H1 (cell line): ENCODE results near the gene ACSF2. TPM values are rescaled to one million over a fixed set of nuclear protein-coding genes. Genes with fewer than 3 reads are reported as not detected.

Source experiments
- BRCA1 ChIP-seq: IDR thresholded peaks from 2 replicates; pipeline ENCODE4 v1.6.1; 2012; ENCODE audit warnings: low read depth, low read length, improper control_type of control experiment
- FOSL1 ChIP-seq: IDR thresholded peaks from 2 replicates; pipeline ENCODE4 v1.6.1; 2011; ENCODE audit warnings: mild to moderate bottlenecking, low read depth, low read length, moderate library complexity; ENCODE audit not compliant: insufficient read depth
- HDAC6 ChIP-seq: IDR thresholded peaks from one replicate; pipeline ENCODE4 v1.7.1; 2012; ENCODE audit warnings: low read depth, mild to moderate bottlenecking, inconsistent platforms, low read length, moderate library complexity
- KDM4A ChIP-seq: IDR thresholded peaks from one replicate; pipeline ENCODE4 v1.7.1; 2012; ENCODE audit warnings: low read depth, mild to moderate bottlenecking, moderate library complexity, low read length, inconsistent platforms; ENCODE audit not compliant: severe bottlenecking
- RAD21 ChIP-seq, 2 experiments: IDR thresholded peaks in 1 of 2; conservative IDR thresholded peaks in 1 of 2; 2 replicates each; pipeline ENCODE4 v1.6.1; 2011; ENCODE audit warnings: low read depth in 2 of 2, low read length in 2 of 2, improper control_type of control experiment in 1 of 2, inconsistent platforms in 1 of 2, mild to moderate bottlenecking in 1 of 2, moderate library complexity in 1 of 2
- RFX5 ChIP-seq: IDR thresholded peaks from 2 replicates; pipeline ENCODE4 v1.6.1; 2011; ENCODE audit warnings: low read depth, low read length, improper control_type of control experiment, borderline replicate concordance
- SAP30 ChIP-seq: fragments of 300-600 bp; sonication (generic); IDR thresholded peaks from 2 replicates; pipeline ENCODE4 v1.7.1; 2012; ENCODE audit warnings: low read length, moderate library complexity, mild to moderate bottlenecking, inconsistent platforms; ENCODE audit not compliant: insufficient read depth, insufficient replicate concordance
- TBP ChIP-seq: IDR thresholded peaks from 2 replicates; pipeline ENCODE4 v1.6.1; 2011; ENCODE audit warnings: low read depth, low read length, improper control_type of control experiment
- YY1 ChIP-seq: IDR thresholded peaks from 2 replicates; pipeline ENCODE4 v1.6.1; 2011; ENCODE audit warnings: low read depth, mild to moderate bottlenecking, low read length
- polyA plus RNA-seq, 7 experiments: library from polyadenylated mRNA; depleted of rRNA in 3 of 7; stranded (reverse) in 5 of 7; unstranded in 2 of 7; fragments of >200 nt in 5 of 7; fragments of 200-250 nt in 2 of 7; gene quantifications; 1 replicate in 5 of 7; 2 replicates in 1 of 7; 4 replicates in 1 of 7; pipeline versions ENCODE4 v1.2.1 to v1.2.3, GENCODE V29; 2011 to 2013; ENCODE audit warnings: missing spikeins in 2 of 7, mixed read lengths in 2 of 7
- total RNA-seq: library from RNA; stranded (reverse); fragmentation: NEBNext Ultra II Directional; extraction: Animal tissue kit (Norgen Biotek cat#: 25700); gene quantifications from 2 replicates; pipeline ENCODE4 v1.2.1, GENCODE V29; 2021

ACSF2 gene
- total and polyA plus RNA-seq, 2 of the 8 experiments (the other 6 are each of a cell fraction or from before 2014, with no cell fraction given): 14.5 to 16.3 TPM

- no peak for TF ChIP-seq FOSL1
- peak; percentile 74; the same call in 1 of the 2 replicates for TF ChIP-seq TBP
- TF ChIP-seq SAP30: no peak
- 0 out of 2 replicates have a peak, but pooled peaks have one; percentile 7 for TF ChIP-seq YY1
- TF ChIP-seq HDAC6: no peak
- TF ChIP-seq RFX5: no peak
- no peak for TF ChIP-seq BRCA1
- TF ChIP-seq KDM4A: peak; percentile 89
- peak; percentile 19 to 52; a peak in 3 of 4 replicates for TF ChIP-seq RAD21 (IDR thresholded peaks at IDR 0.05 in 1 of 2, conservative IDR thresholded peaks at IDR 0.05 in 1 of 2; ENCODE audit: low read depth in 2 of 2, low read length in 2 of 2)
- TF ChIP-seq, all 59 proteins: peak for 26
These were observed 28.7 kb upstream of the ACSF2 start, which contains the start of gene LRRC59 (continued) for GRCh38 chr17:50397111-50397918.
